ENCODE data around the gene ATP2A2.

The ATP2A2 gene

DNA sequence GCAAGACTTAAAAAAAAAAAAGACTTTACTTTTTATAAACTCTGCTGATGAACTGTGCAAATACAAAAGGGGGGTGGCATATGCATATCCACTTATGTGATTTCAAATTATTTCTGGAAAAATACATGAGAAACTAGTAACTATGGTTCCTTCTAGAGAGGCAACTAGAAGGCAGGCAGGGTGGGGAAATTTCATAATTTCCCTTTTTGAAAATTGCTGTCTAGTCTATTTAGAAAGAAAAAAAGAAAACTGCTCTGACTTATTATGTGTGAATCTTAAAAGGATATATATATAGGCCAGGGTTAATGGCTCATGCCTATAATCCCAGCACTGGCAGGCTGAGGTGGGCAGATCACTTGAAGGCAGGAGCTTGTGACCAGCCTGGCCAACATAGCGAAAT lies 80.2 kb downstream of the ATP2A2 start:
- TF ChIP-seq, protein P1, sequence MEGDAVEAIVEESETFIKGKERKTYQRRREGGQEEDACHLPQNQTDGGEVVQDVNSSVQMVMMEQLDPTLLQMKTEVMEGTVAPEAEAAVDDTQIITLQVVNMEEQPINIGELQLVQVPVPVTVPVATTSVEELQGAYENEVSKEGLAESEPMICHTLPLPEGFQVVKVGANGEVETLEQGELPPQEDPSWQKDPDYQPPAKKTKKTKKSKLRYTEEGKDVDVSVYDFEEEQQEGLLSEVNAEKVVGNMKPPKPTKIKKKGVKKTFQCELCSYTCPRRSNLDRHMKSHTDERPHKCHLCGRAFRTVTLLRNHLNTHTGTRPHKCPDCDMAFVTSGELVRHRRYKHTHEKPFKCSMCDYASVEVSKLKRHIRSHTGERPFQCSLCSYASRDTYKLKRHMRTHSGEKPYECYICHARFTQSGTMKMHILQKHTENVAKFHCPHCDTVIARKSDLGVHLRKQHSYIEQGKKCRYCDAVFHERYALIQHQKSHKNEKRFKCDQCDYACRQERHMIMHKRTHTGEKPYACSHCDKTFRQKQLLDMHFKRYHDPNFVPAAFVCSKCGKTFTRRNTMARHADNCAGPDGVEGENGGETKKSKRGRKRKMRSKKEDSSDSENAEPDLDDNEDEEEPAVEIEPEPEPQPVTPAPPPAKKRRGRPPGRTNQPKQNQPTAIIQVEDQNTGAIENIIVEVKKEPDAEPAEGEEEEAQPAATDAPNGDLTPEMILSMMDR (IDR thresholded peaks at IDR 0.05; ENCODE audit: low read depth, low read length), result no peak
- DNase-seq (ENCODE audit: low read depth in 2 of 2), result no peak

DNA sequence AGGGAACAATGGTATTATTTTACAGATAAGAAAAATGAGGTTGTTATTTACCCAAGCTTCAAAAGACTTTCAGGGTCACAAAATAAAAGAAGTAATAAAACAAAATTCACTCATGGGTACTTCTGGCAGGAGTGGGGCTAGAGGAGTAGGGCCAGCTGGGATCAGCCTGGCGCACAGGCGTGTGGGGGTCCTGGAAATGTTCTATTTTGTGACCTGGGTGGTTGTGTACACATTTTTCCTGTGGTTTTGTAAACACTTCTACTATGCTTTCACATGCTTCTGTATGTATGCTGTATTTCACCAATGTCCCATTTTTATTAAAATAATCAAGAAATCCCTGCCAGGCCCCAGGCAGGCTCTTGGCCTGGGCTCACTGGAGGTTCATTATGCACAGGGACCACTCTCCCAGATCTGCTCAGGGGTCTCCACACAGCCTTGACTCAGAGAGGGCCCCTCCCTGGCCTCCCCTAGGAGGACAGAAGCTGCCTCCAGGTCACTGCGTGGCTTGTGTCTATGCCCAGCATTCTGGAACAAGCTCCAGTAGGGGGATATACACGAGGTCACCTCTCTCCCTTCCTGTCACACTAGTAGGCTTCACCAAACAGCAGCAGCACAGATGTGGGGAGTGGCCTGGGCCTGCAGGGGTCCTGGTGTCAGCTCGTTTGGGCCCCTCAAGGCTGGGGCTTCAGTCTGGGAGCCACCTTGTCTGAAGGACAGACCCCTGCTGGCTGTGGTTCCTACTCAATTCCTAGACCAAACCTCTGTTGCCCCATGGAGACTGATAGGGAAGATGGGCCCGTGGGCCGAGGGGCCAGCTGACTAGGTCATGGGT lies 84.7 kb downstream of the ATP2A2 start:
- DNase-seq (ENCODE audit: low read depth in 2 of 2), result no peak
- TF ChIP-seq, protein P1 (IDR thresholded peaks at IDR 0.05; ENCODE audit: low read depth, low read length), result no peak
- no peak overlapping the region for H3K4me3 ChIP-seq (replicated peaks in 1 of 2; ENCODE audit: low read depth in 2 of 2, low read length in 2 of 2)

More for the DNA sequence above, 80.2 kb downstream of the ATP2A2 start:
- no peak overlapping the region for H3K4me3 ChIP-seq (replicated peaks in 1 of 2; ENCODE audit: low read depth in 2 of 2, low read length in 2 of 2)

DNA sequence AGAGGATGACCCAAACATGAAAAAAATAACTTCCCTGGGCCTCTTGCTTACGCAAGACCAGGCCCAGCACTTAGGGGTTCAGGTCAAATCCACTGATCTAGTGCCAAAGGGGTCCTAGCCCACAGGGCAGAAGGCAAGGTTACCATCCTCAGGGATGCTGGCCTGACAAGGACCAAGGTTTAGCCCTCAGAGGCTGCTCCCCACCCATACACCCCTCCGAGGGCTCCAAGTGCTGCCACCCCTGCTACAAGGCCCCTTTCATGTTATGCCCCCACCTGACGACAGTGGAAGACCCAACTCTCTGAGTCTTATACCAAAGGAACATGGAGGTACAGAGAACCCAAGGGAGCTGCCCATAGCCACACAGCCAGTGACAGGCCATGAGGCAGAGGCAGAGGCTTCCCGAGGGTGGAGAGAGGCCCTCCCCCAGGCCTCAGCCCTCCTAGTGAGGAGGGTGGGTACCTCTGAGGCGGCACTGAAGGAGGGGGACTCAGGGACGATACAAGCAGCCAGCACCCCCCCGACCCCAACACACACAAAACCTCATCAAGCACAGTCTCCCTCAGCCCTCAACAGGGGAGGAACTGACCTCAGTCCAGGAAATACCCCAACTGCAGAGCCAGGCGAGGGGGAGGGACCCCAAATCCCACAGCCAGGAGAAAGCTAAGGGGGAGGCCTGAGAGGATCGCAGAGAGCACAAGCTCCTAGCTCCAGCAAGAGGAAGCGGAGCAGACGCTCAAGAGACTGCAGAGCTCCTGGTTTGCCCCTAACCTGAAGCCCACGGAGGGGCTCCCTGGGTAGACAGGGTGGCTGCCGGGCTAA lies 85.5 kb downstream of the ATP2A2 start:
- TF ChIP-seq, protein P1 (IDR thresholded peaks at IDR 0.05; ENCODE audit: low read depth, low read length), result no peak
- no peak for DNase-seq (ENCODE audit: low read depth in 2 of 2)
- H3K4me3 ChIP-seq (replicated peaks in 1 of 2; ENCODE audit: low read depth in 2 of 2, low read length in 2 of 2), result no peak overlapping the region

DNA sequence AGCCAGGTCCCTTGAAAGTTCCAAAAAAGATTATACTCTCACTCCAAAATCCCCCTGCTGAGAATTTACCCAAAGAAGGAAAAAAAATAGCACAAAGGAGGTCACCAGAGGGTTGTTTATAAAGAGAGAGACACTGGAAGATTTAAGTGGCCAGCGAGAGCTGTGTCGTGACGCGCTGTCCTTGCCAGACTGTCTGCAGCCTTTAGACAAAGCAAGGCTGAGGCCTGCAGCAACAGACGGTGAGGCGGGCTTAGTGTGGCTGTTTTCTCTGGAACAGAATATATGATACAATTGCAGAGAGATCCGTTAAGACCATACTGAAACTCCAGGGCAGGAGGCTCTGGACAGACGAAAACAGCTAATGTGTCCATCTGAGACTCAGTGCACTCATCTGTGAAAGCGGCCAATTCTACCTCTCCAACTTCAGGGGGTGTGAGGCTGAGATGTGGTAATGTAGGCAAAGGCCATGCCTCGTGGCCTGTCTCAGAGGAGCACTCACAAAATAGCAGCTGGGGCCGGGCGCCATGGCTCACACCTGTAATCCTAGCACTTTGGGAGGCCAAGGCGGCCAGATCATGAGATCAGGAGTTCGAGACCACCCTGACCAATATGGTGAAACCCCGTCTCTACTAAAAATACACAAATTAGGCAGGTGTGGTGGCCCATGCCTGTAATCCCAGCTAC lies 86.3 kb downstream of the ATP2A2 start:
- H3K4me3 ChIP-seq (replicated peaks in 1 of 2; ENCODE audit: low read depth in 2 of 2, low read length in 2 of 2), result no peak overlapping the region
- DNase-seq (ENCODE audit: low read depth in 2 of 2), result no peak
- TF ChIP-seq, protein P1 (IDR thresholded peaks at IDR 0.05; ENCODE audit: low read depth, low read length), result no peak

DNA sequence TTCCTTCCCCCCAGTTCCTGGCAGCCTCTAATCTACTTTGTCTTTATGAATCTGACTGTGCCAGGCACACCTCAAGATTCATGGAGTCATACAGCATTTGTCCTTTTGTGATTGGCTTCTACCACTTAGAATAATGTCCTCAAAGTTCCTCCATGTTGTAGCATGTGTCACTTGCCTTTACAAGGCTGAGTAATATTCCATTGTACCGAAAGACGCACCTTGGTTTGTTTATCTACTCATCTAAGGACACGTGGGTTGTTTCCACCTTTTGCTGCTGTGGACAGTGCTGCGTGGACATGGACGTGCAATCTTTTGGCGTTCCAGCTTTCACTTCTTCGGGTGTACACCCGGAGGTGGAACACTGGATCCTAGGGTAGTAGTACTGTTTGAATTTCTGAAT lies 88.9 kb downstream of the ATP2A2 start:
- TF ChIP-seq, protein P1 (IDR thresholded peaks at IDR 0.05; ENCODE audit: low read depth, low read length), result no peak
- DNase-seq (ENCODE audit: low read depth in 2 of 2), result no peak
- no peak overlapping the region for H3K4me3 ChIP-seq (replicated peaks in 1 of 2; ENCODE audit: low read depth in 2 of 2, low read length in 2 of 2)

DNA sequence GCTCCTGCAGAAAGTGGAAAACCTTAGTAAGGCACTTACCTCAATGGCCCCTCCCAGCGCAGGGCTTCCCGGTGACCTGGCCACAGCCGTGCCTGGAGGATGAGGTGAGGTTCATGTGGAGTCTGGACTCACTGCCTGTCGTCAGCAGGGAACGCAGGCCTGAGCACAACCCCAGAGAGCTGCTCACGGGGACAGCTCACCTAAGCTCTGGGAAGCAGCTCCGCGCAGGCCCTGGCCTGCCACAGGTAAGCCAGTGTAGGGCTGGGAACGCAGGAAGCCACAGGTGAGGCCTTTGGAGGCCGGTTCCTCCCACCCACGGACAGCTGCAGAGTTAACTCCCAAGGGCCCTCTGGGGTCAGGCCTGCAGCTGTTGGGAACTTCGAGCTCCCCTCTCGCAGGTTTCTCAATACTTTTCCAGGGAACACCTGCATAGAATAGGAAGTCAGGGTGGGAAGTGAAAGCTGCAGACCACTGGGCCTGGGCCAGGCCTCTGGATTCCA lies 89.7 kb downstream of the ATP2A2 start:
- no peak for DNase-seq (ENCODE audit: low read depth in 2 of 2)
- TF ChIP-seq, protein P1 (IDR thresholded peaks at IDR 0.05; ENCODE audit: low read depth, low read length), result no peak
- H3K4me3 ChIP-seq (replicated peaks in 1 of 2; ENCODE audit: low read depth in 2 of 2, low read length in 2 of 2), result no peak overlapping the region
